Kidney (tissue), 22 donors: ENCODE measurements around the gene CCDC110. TPM values are rescaled to one million over a fixed set of nuclear protein-coding genes. Genes with fewer than 3 reads are reported as not detected.

Experiments used
- DNase-seq, 5 donors: peaks; one replicate each; pipeline ENCODE4 v3.0.0-alpha.2; 2013 to 2020
- FAIRE-seq: peaks from 2 replicates; lab custom pipeline; 2012; peaks lifted over from hg19 to GRCh38; lab: Jason Lieb, UNC
- H3K27ac ChIP-seq, 2 donors: one replicate each; pipeline ENCODE4 v1.7.0; 2013; ENCODE audit warnings: low read depth in 2 of 2, low read length in 2 of 2, inconsistent platforms in 1 of 2
- H3K27me3 ChIP-seq: one replicate; pipeline ENCODE4 v1.7.1; 2013; ENCODE audit warnings: low read length, inconsistent platforms; ENCODE audit not compliant: control insufficient read depth, insufficient read depth
- H3K36me3 ChIP-seq, 3 donors: one replicate each; pipeline versions ENCODE4 v1.7.0 to v1.7.1; 2013; ENCODE audit warnings: low read length in 3 of 3, control low read depth in 1 of 3, inconsistent platforms in 1 of 3; ENCODE audit not compliant: insufficient read depth in 3 of 3, control insufficient read depth in 2 of 3
- H3K4me1 ChIP-seq, 3 donors: one replicate each; pipeline versions ENCODE4 v1.7.0 to v1.7.1; 2013; ENCODE audit warnings: low read length in 3 of 3, inconsistent platforms in 1 of 3, low read depth in 1 of 3; ENCODE audit not compliant: control insufficient read depth in 2 of 3, insufficient read depth in 2 of 3
- H3K4me3 ChIP-seq, 3 donors: one replicate each; pipeline versions ENCODE4 v1.7.0 to v1.8.1; 2013; ENCODE audit warnings: low read length in 3 of 3, control low read depth in 1 of 3, inconsistent platforms in 1 of 3
- H3K9ac ChIP-seq, 3 donors: one replicate each; pipeline versions ENCODE4 v1.7.0 to v1.7.1; 2013; ENCODE audit warnings: low read length in 3 of 3, control low read depth in 1 of 3, inconsistent platforms in 1 of 3
- H3K9me3 ChIP-seq, 3 donors: one replicate each; pipeline versions ENCODE4 v1.7.0 to v1.7.1; 2013; ENCODE audit warnings: low read length in 3 of 3, control low read depth in 1 of 3, inconsistent platforms in 1 of 3; ENCODE audit not compliant: control insufficient read depth in 2 of 3, insufficient read depth in 1 of 3
- intact Hi-C: fragments of 100-400 bp; cut with DNase I; formaldehyde crosslinking; loops from one replicate; pipeline ENCODE4 v1.11.1; 2022
- long read RNA-seq, 10 donors: library from polyadenylated mRNA in 1 of 10; unstranded in 1 of 10; transcript quantifications; one replicate each; pipeline ENCODE4 v2.0.0 and lab custom pipeline, GENCODE V29; 2021 to 2026
- polyA plus RNA-seq: library from polyadenylated mRNA; stranded (reverse); fragments of 350-450 nt; fragmentation: Illumina TruSeq; extraction: RNeasy Lipid Tissue Mini Kit (QIAGEN cat#74804); gene quantifications from one replicate; pipeline ENCODE4 v1.2.3, GENCODE V29; 2014; ENCODE audit warnings: low read depth, low replicate concordance; ENCODE audit not compliant: insufficient read depth
- total RNA-seq: library from RNA; stranded (reverse); fragmentation: NEBNext Ultra II Directional; extraction: Animal tissue kit (Norgen Biotek cat#: 25700); gene quantifications from one replicate; pipeline ENCODE4 v1.2.1, GENCODE V29; 2021
- TF ChIP-seq, protein P1 (sequence below): IDR thresholded peaks from 3 replicates; pipeline ENCODE4 v1.5.1; 2012; ENCODE audit warnings: mild to moderate bottlenecking, moderate library complexity, borderline replicate concordance; ENCODE audit not compliant: insufficient read depth; ENCODE audit errors: extremely low read depth
- donor health status: control.
- donor health status: control.
- donor health status: control.
- donor health status: control.
- donor health status: control.
- donor health status: DM: yes; HTN: yes; CAD: no.
- donor health status: Normal renal cell carcinoma (clear cell type).

Gene CCDC110
- total RNA-seq (4.5 TPM), polyA plus RNA-seq (2.2 TPM)
- long read RNA-seq, donor 1 = 0 reads
- long read RNA-seq, donor 2 = 0 reads
- long read RNA-seq, donor 3, partial matches to known transcripts = 0 of 1 reads
- long read RNA-seq, donor 3, other reads (novel, unspliced or antisense) = 0 of 1 reads
- long read RNA-seq, donor 4 = 0 reads
- long read RNA-seq, donor 5 = 0 reads
- long read RNA-seq, donor 6 = 0 reads
- long read RNA-seq, donor 7, partial matches to known transcripts = 0 of 4 reads
- long read RNA-seq, donor 7, other reads (novel, unspliced or antisense) = 1 of 4 reads
- long read RNA-seq, donor 8 = 0 reads
- long read RNA-seq, donor 9 = 0 reads
- long read RNA-seq, donor 10, partial matches to known transcripts = 15 of 15 reads
- long read RNA-seq, donor 10, other reads (novel, unspliced or antisense) = 0 of 15 reads

DNA sequence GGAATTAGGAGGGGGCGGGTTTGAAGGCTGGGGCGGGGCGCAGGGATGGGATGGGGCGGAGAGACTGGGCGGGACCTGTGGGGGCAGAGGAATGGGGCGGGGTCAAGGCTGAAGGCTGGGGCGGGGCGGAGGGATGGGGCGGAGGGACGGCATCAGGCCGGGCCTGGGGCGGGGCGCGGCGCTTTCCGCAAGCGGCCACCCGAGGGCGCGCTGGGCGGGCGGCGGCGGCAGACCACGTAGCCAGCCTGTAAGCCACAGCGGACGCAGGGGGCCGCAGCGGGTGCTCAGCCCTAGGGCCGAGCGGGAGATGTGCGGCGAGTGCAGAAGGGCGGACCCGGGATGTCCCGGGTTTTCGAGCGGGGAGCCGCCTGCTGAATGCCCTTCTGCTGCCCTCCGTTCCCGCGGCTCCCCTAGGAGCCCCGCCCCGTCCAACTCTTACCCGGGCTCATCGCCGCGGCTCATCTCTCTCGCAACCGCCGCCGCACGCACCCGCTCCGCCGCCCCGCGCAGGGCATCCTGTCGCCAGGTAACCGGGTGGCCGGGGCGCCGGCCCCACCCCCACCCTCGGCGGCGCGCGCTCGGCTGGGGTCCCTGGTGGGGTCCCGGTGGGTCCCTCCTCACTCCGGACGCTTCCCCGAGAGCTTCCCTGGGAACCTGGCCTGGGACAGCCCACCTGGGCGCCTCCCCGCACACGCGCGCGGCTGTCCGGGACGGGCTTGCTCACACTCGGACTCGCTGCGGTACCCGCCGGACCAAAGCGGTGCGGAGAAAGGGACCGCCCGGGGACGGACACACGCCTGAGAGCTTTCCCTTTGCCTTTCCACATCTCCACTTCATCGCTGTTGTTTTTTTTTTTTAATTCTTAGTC, at the start of gene CCDC110:
Gene CCDC110, minus strand, starts transcription at position 499 of the 868 bp plus-strand sequence. Its CDS starts 50 bp downstream, at position 449.
- intact Hi-C loops = loop anchor here (10.0 kb wide), 1 partner anchor 123 kb away; no protein-coding TSS in a partner anchor
- H3K36me3 ChIP-seq = no peaks in the 10 kb centered on the region
- no peak for FAIRE-seq

DNA sequence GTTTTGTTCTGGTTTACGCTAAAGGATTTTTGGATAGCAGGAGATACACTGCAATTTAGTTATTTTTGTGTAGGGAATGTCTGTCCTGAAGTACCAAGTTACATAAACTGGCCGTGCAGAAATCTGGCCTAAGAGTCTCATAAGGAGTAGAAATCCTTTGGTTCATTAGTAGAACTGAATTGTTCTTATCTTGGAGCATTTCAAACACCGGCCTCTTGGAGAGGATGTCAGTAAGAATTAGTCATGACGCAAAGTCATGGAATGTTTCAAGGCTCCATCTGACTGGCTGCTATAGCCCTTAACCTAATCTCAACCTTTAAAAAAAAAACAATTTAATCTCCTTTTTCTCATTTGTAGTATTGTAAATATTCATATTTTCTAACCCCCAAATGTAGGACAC, 48.6 kb upstream of the CCDC110 start:
- no peaks in the 10 kb centered on the region for H3K9me3 ChIP-seq
- FAIRE-seq = no peak
- intact Hi-C loops = no loop called here
- DNase-seq = no peak
- no peak overlapping the region for H3K27ac ChIP-seq
- no peak overlapping the region for H3K4me3 ChIP-seq
- TF ChIP-seq, protein P1, sequence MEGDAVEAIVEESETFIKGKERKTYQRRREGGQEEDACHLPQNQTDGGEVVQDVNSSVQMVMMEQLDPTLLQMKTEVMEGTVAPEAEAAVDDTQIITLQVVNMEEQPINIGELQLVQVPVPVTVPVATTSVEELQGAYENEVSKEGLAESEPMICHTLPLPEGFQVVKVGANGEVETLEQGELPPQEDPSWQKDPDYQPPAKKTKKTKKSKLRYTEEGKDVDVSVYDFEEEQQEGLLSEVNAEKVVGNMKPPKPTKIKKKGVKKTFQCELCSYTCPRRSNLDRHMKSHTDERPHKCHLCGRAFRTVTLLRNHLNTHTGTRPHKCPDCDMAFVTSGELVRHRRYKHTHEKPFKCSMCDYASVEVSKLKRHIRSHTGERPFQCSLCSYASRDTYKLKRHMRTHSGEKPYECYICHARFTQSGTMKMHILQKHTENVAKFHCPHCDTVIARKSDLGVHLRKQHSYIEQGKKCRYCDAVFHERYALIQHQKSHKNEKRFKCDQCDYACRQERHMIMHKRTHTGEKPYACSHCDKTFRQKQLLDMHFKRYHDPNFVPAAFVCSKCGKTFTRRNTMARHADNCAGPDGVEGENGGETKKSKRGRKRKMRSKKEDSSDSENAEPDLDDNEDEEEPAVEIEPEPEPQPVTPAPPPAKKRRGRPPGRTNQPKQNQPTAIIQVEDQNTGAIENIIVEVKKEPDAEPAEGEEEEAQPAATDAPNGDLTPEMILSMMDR = no peak
- H3K9ac ChIP-seq = no peak overlapping the region
- no peaks in the 10 kb centered on the region for H3K36me3 ChIP-seq
- no peaks in the 10 kb centered on the region for H3K27me3 ChIP-seq
- H3K4me1 ChIP-seq = no peaks in the 10 kb centered on the region

More for the DNA sequence above, at the start of gene CCDC110:
- peak within 1 kb of the TSS; percentile 61 to 89 (median 78) for H3K9ac ChIP-seq
- peak within 1 kb of the TSS; percentile 81 to 97 (median 85) for H3K4me3 ChIP-seq
- H3K27ac ChIP-seq = peak within 1 kb of the TSS; percentile 9 to 74
- peak; percentile 94 to 99 (median 96) for DNase-seq
- peaks cover 0 to 2% (median 0%) of the 10 kb centered on the region in 3 donors for H3K4me1 ChIP-seq
- no peaks in the 10 kb centered on the region for H3K27me3 ChIP-seq
- TF ChIP-seq, protein P1 = peak; percentile 72
- no peaks in the 10 kb centered on the region for H3K9me3 ChIP-seq

DNA sequence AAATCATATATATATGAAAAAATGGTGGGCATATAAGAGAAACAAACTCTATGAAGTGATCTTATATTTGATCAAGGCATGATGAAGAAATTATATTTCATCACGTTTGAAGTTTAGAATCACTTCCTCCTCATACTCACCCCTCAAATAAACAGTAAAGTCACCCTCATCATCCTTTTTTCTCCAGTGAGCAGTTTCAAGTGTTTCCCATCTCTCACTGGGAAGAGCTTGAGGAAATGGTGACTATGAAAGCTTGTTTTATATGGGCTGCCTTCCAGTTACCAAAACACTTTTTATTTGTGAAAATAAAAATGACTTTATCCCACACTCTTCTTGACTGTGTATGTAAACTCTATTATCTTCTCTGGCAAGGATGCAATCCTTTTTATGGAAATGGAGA, 47.0 kb upstream of the CCDC110 start:
- no peak overlapping the region for H3K27ac ChIP-seq

More for the DNA sequence above, 47.0 kb upstream of the CCDC110 start:
- FAIRE-seq = no peak
- Histone ChIP-seq H3K36me3 (no peaks in the 10 kb centered on the region), H3K9me3 (no peaks in the 10 kb centered on the region), H3K4me1 (no peaks in the 10 kb centered on the region), H3K9ac (no peak overlapping the region), H3K27me3 (no peaks in the 10 kb centered on the region), H3K4me3 (no peak overlapping the region)
- intact Hi-C loops = no loop called here
- TF ChIP-seq, protein P1 = no peak
- DNase-seq = no peak
